ENCODE results near the gene TOP3B.

The TOP3B gene

DNA sequence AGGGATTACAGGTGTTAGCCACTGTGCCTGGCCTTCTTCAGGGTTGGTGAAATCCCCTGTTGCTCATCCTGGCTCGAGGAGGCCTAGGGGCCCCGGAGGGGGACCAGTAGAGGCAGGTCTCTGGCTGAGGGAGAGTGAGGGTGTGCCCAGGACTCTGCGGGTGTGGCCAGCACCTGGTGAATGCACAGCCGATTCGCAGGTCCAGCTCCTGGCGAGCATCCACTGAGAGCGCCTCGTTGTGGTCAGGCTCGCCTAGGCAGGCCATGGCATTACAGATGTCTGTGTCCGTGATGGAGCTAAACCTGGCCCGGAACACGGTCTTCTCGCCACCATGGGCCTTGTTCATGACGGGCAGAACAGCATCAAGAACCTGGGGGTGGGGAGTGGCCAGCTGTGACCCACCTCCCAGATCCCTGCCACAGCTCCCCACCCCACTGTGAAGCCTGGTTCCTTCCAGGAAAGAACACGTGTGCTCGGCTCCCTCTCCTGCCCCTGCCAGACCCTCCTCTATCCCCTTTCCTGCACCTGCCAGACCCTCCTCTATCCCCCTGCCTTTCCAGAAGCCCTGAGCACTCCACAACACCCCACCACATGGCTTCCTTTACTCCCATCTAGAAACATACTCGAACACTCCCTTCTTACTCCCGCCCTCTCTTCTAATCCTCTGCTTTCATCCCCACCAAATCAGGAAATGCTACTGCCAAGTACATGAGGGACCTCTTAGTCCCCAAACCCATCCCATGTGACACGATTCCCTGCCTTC is 12.4 kb downstream of the TOP3B start:
- no peak for TF ChIP-seq CTCF (IDR thresholded peaks at IDR 0.05; ENCODE audit: borderline replicate concordance, control extremely low read depth, extremely low read depth, insufficient read depth, missing control alignments)

GRCh38 chr22:21968452-21969129 is 14.0 kb downstream of the TOP3B start:
- DNase-seq (ENCODE audit: low spot score) = no peak
- no peak for TF ChIP-seq CTCF (IDR thresholded peaks at IDR 0.05; ENCODE audit: borderline replicate concordance, control extremely low read depth, extremely low read depth, insufficient read depth, missing control alignments)
- in situ Hi-C loops (cut with MboI; ENCODE audit: low sequenced_read_pairs, unreplicated experiment) = loop anchor here (5.0 kb wide), 1 partner anchor 249 kb away; no protein-coding TSS in a partner anchor

More for the DNA sequence above, 12.4 kb downstream of the TOP3B start:
- in situ Hi-C loops (cut with MboI; ENCODE audit: low sequenced_read_pairs, unreplicated experiment) = no loop called here
- no peak for DNase-seq (ENCODE audit: low spot score)

GRCh38 chr22:21967693-21968271 is 14.8 kb downstream of the TOP3B start:
- TF ChIP-seq CTCF (IDR thresholded peaks at IDR 0.05; ENCODE audit: borderline replicate concordance, control extremely low read depth, extremely low read depth, insufficient read depth, missing control alignments) = no peak
- DNase-seq (ENCODE audit: low spot score) = no peak
- in situ Hi-C loops (cut with MboI; ENCODE audit: low sequenced_read_pairs, unreplicated experiment) = loop anchor here (5.0 kb wide), 1 partner anchor 250 kb away; no protein-coding TSS in a partner anchor

GRCh38 chr22:21966643-21967516 is 15.7 kb downstream of the TOP3B start:
- in situ Hi-C loops (cut with MboI; ENCODE audit: low sequenced_read_pairs, unreplicated experiment) = loop anchor here (5.0 kb wide), 1 partner anchor 250 kb away; no protein-coding TSS in a partner anchor
- TF ChIP-seq CTCF (IDR thresholded peaks at IDR 0.05; ENCODE audit: borderline replicate concordance, control extremely low read depth, extremely low read depth, insufficient read depth, missing control alignments) = no peak
- no peak for DNase-seq (ENCODE audit: low spot score)

DNA sequence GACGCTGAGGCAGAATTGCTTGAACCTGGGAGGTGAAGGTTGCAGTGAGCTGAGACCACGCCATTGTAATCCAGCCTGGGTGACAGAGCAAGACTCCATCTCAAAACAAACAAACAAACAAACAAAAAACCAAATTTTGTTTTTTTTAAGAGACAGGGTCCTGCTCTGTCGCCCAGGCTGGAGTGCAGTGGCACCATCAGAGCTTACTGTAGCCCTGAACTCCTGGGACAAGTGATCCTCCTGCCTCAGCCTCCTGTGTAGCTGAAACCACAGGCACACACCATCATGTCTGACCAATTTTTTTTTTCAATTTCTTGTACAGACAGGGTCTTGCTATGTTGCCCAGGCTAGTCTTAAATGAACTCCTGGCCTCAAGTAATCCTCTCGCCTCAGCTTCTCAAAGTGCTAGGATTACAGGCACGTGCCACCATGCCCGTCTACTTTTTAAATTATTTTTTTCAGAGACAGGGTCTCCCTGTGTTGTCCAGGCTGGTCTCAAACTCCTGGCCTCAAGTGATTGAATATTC is 16.8 kb downstream of the TOP3B start:
- no peak for DNase-seq (ENCODE audit: low spot score)
- TF ChIP-seq CTCF (IDR thresholded peaks at IDR 0.05; ENCODE audit: borderline replicate concordance, control extremely low read depth, extremely low read depth, insufficient read depth, missing control alignments) = no peak

More for the DNA sequence above, 16.8 kb downstream of the TOP3B start:
- in situ Hi-C loops (cut with MboI; ENCODE audit: low sequenced_read_pairs, unreplicated experiment) = loop anchor here (5.0 kb wide), 1 partner anchor 251 kb away; no protein-coding TSS in a partner anchor
